H1 (cell line): ENCODE measurements around the gene HNRNPU. TPM values are rescaled to one million over a fixed set of nuclear protein-coding genes. Genes with fewer than 3 reads are reported as not detected.

Experiments used
- CTCF ChIA-PET: fragments of 300-600 bp; sonication (Branson Sonifier 250); formaldehyde crosslinking; loops from one replicate; lab custom pipeline; 2021; ENCODE audit not compliant: partially characterized antibody; lab: Charles Lee
- POLR2A ChIA-PET: fragments of 300-600 bp; sonication (Branson Sonifier 250); formaldehyde crosslinking; loops from one replicate; lab custom pipeline; 2021; ENCODE audit warnings: inconsistent platforms; ENCODE audit not compliant: partially characterized antibody; lab: Charles Lee
- DNase-seq, 2 experiments: peaks; one replicate each; pipeline versions ENCODE4 v3.0.0 to v3.0.0-alpha.2; 2010 to 2022; ENCODE audit warnings: low spot score in 2 of 2, low read depth in 1 of 2, mixed read lengths in 1 of 2
- FAIRE-seq: peaks from 2 replicates; lab custom pipeline; 2011; peaks lifted over from hg19 to GRCh38; lab: Jason Lieb, UNC
- H2AFZ ChIP-seq: 2 replicates; pipeline ENCODE4 v1.8.1; 2012; ENCODE audit warnings: low read length, inconsistent platforms
- H2AK5ac ChIP-seq: 2 replicates; pipeline ENCODE4 v1.6.1; 2013; ENCODE audit warnings: low read depth, low read length
- H2BK120ac ChIP-seq: replicated peaks from 2 replicates; pipeline ENCODE3; 2013; ENCODE audit warnings: low read depth, low read length, inconsistent platforms
- H2BK12ac ChIP-seq: 2 replicates; pipeline ENCODE4 v1.6.1; 2013; ENCODE audit warnings: low read depth, low read length
- H2BK15ac ChIP-seq: 2 replicates; pipeline ENCODE4 v1.6.1; 2013; ENCODE audit warnings: low read length
- H2BK20ac ChIP-seq: 2 replicates; pipeline ENCODE4 v1.6.1; 2013; ENCODE audit warnings: low read length
- H2BK5ac ChIP-seq: 2 replicates; pipeline ENCODE4 v1.6.1; 2013; ENCODE audit warnings: low read depth, low read length
- H3K14ac ChIP-seq: 2 replicates; pipeline ENCODE4 v1.6.1; 2013; ENCODE audit warnings: inconsistent platforms; ENCODE audit not compliant: insufficient read length
- H3K18ac ChIP-seq: 2 replicates; pipeline ENCODE4 v1.6.1; 2013; ENCODE audit warnings: low read length; ENCODE audit errors: extremely low read depth
- H3K23ac ChIP-seq: 2 replicates; pipeline ENCODE4 v1.6.1; 2013; ENCODE audit warnings: inconsistent platforms; ENCODE audit not compliant: insufficient read length
- H3K23me2 ChIP-seq: 2 replicates; pipeline ENCODE4 v1.6.1; 2013; ENCODE audit warnings: low read depth, low read length
- H3K27ac ChIP-seq: 2 replicates; pipeline ENCODE4 v1.6.1; 2011; ENCODE audit warnings: low read depth, low read length, inconsistent platforms
- H3K27me3 ChIP-seq, 4 experiments: replicated peaks in 1 of 4; 1 replicate in 1 of 4; 2 replicates in 3 of 4; pipeline versions ENCODE4 v1.6.1 to v1.8.1; 2011 to 2013; ENCODE audit warnings: low read length in 3 of 4, mild to moderate bottlenecking in 3 of 4, inconsistent platforms in 2 of 4, mixed read lengths in 2 of 4, moderate library complexity in 1 of 4; ENCODE audit not compliant: control insufficient read depth in 3 of 4, insufficient read depth in 3 of 4; ENCODE audit errors: extremely low read depth in 1 of 4
- H3K36me3 ChIP-seq, 4 experiments: 2 replicates each; pipeline versions ENCODE4 v1.6.1 to v1.8.1; 2011 to 2013; ENCODE audit warnings: mild to moderate bottlenecking in 4 of 4, low read length in 3 of 4, moderate library complexity in 2 of 4, control low read depth in 1 of 4, inconsistent platforms in 1 of 4; ENCODE audit not compliant: insufficient read depth in 4 of 4, control insufficient read depth in 2 of 4
- H3K4ac ChIP-seq: replicated peaks from 2 replicates; pipeline ENCODE3; 2013; ENCODE audit warnings: low read length, low read depth, mixed read lengths, inconsistent platforms; ENCODE audit not compliant: insufficient read length
- H3K4me1 ChIP-seq, 4 experiments: replicated peaks in 1 of 4; 1 replicate in 1 of 4; 2 replicates in 3 of 4; pipeline versions ENCODE4 v1.6.1 to v1.8.1; 2011 to 2013; ENCODE audit warnings: low read length in 3 of 4, inconsistent platforms in 2 of 4, mixed read lengths in 1 of 4; ENCODE audit not compliant: insufficient read depth in 4 of 4, control insufficient read depth in 3 of 4
- H3K4me2 ChIP-seq, 2 experiments: 2 replicates each; pipeline versions ENCODE4 v1.6.1 to v1.8.1; 2011 to 2013; ENCODE audit warnings: low read depth in 2 of 2, low read length in 2 of 2, control low read depth in 1 of 2, inconsistent platforms in 1 of 2, mild to moderate bottlenecking in 1 of 2; ENCODE audit not compliant: insufficient read depth in 1 of 2
- H3K4me3 ChIP-seq, 4 experiments: fragments of 200-600, 300-600 bp in 1 of 4; sonication (generic), shearing (Covaris generic), sonication (Bioruptor Twin) in 1 of 4; 2 replicates each; pipeline versions ENCODE4 v1.5.1 to v1.8.1; 2011 to 2016; ENCODE audit warnings: low read length in 4 of 4, low read depth in 3 of 4, control low read depth in 2 of 4, inconsistent platforms in 2 of 4, mild to moderate bottlenecking in 2 of 4, mixed read lengths in 1 of 4, moderate library complexity in 1 of 4; ENCODE audit not compliant: insufficient read depth in 2 of 4; ENCODE audit errors: extremely low read depth in 1 of 4
- H3K56ac ChIP-seq: replicated peaks from 2 replicates; pipeline ENCODE3; 2013; ENCODE audit warnings: low read depth, mild to moderate bottlenecking, mixed read lengths, low read length, inconsistent platforms; ENCODE audit not compliant: insufficient read length
- H3K79me1 ChIP-seq: 2 replicates; pipeline ENCODE4 v1.6.1; 2013; ENCODE audit warnings: low read depth, low read length, control low read depth
- H3K79me2 ChIP-seq, 2 experiments: 2 replicates each; pipeline versions ENCODE4 v1.6.1 to v1.8.1; 2012 to 2013; ENCODE audit warnings: low read length in 2 of 2, mild to moderate bottlenecking in 2 of 2, inconsistent platforms in 1 of 2; ENCODE audit not compliant: insufficient read depth in 2 of 2, control insufficient read depth in 1 of 2
- H3K9ac ChIP-seq, 4 experiments: replicated peaks in 1 of 4; 1 replicate in 1 of 4; 2 replicates in 3 of 4; pipeline versions ENCODE4 v1.6.1 to v1.8.1; 2011 to 2013; ENCODE audit warnings: low read depth in 3 of 4, low read length in 3 of 4, control low read depth in 2 of 4, mild to moderate bottlenecking in 2 of 4, moderate library complexity in 2 of 4, inconsistent platforms in 1 of 4; ENCODE audit errors: extremely low read depth in 1 of 4
- H3K9me3 ChIP-seq, 2 experiments: 2 replicates each; pipeline versions ENCODE4 v1.6.1 to v1.8.1; 2012 to 2013; ENCODE audit warnings: mild to moderate bottlenecking in 2 of 2, moderate library complexity in 2 of 2, control low read depth in 1 of 2, inconsistent platforms in 1 of 2, low read depth in 1 of 2, low read length in 1 of 2, mixed read lengths in 1 of 2; ENCODE audit not compliant: insufficient read depth in 2 of 2
- H4K20me1 ChIP-seq, 2 experiments: replicated peaks in 1 of 2; 2 replicates each; pipeline versions ENCODE3 to v1.8.1; 2011 to 2013; ENCODE audit warnings: inconsistent platforms in 2 of 2, low read length in 2 of 2, mild to moderate bottlenecking in 1 of 2; ENCODE audit not compliant: insufficient read depth in 2 of 2, control insufficient read depth in 1 of 2
- H4K5ac ChIP-seq: 2 replicates; pipeline ENCODE4 v1.6.1; 2013; ENCODE audit warnings: low read length, low read depth, mixed read lengths, inconsistent platforms; ENCODE audit not compliant: insufficient read length
- H4K8ac ChIP-seq: 2 replicates; pipeline ENCODE4 v1.8.0; 2013; ENCODE audit warnings: mild to moderate bottlenecking, moderate library complexity, low read length, inconsistent platforms; ENCODE audit not compliant: insufficient read depth; ENCODE audit errors: extremely low read depth
- H4K91ac ChIP-seq: replicated peaks from 2 replicates; pipeline ENCODE3; 2013; ENCODE audit warnings: low read length, mixed read lengths, inconsistent platforms; ENCODE audit not compliant: insufficient read length
- ATF2 ChIP-seq: IDR thresholded peaks from 2 replicates; pipeline ENCODE4 v1.6.1; 2012; ENCODE audit warnings: low read length, inconsistent platforms
- ATF3 ChIP-seq: IDR thresholded peaks from 2 replicates; pipeline ENCODE4 v1.6.1; 2011; ENCODE audit warnings: low read depth, mild to moderate bottlenecking, low read length; ENCODE audit not compliant: insufficient read depth
- BACH1 ChIP-seq: IDR thresholded peaks from 2 replicates; pipeline ENCODE4 v1.6.1; 2012; ENCODE audit warnings: low read length, improper control_type of control experiment
- POLR2A ChIP-seq, 2 experiments: IDR thresholded peaks; 1 replicate in 1 of 2; 2 replicates in 1 of 2; pipeline ENCODE4 v1.6.1; 2011; ENCODE audit warnings: low read depth in 2 of 2, low read length in 2 of 2, mild to moderate bottlenecking in 2 of 2; ENCODE audit errors: control extremely low read depth in 1 of 2
- POLR2AphosphoS5 ChIP-seq: IDR thresholded peaks from 2 replicates; pipeline ENCODE4 v1.6.1; 2011; ENCODE audit warnings: low read depth, low read length
- SIN3A ChIP-seq, 2 experiments: IDR thresholded peaks in 1 of 2; conservative IDR thresholded peaks in 1 of 2; 2 replicates each; pipeline ENCODE4 v1.6.1; 2011 to 2012; ENCODE audit warnings: low read length in 2 of 2, improper control_type of control experiment in 1 of 2, low read depth in 1 of 2, mild to moderate bottlenecking in 1 of 2
- TAF7 ChIP-seq: optimal IDR thresholded peaks from 2 replicates; pipeline ENCODE3; 2011; ENCODE audit warnings: low read depth, mild to moderate bottlenecking, inconsistent platforms, low read length, moderate library complexity, borderline replicate concordance
- whole genome bisulfite sequencing, 2 experiments: shearing (Covaris generic) in 1 of 2; methylation state at CpG; one replicate each; pipeline versions ENCODE4 v1.1.6 to v1.1.7; 2013 to 2015; ENCODE audit warnings: low lambda C conversion rate in 2 of 2, mixed read lengths in 2 of 2, inconsistent platforms in 1 of 2, low coverage in 1 of 2, missing lambda C conversion rate in 1 of 2; ENCODE audit not compliant: insufficient replicate concordance in 2 of 2, insufficient coverage in 1 of 2, insufficient read length in 1 of 2; ENCODE audit errors: extremely low coverage in 1 of 2, missing lambda C conversion rate in 1 of 2; 5-methylcytosine and 5-hydroxymethylcytosine counted together
- polyA plus RNA-seq, 7 experiments: library from polyadenylated mRNA; depleted of rRNA in 3 of 7; stranded (reverse) in 5 of 7; unstranded in 2 of 7; fragments of >200 nt in 5 of 7; fragments of 200-250 nt in 2 of 7; gene quantifications; 1 replicate in 5 of 7; 2 replicates in 1 of 7; 4 replicates in 1 of 7; pipeline versions ENCODE4 v1.2.1 to v1.2.3, GENCODE V29; 2011 to 2013; ENCODE audit warnings: missing spikeins in 2 of 7, mixed read lengths in 2 of 7
- total RNA-seq: library from RNA; stranded (reverse); fragmentation: NEBNext Ultra II Directional; extraction: Animal tissue kit (Norgen Biotek cat#: 25700); gene quantifications from 2 replicates; pipeline ENCODE4 v1.2.1, GENCODE V29; 2021

HNRNPU gene
- total and polyA plus RNA-seq, 2 of the 8 experiments (the other 6 are each of a cell fraction or from before 2014, with no cell fraction given): 95.6 to 606 TPM

GRCh38 chr1:244834543-244835275 is 29.6 kb downstream of the HNRNPU start:
- Histone ChIP-seq H2BK5ac (peak overlapping the region; percentile 99), H4K91ac (peak overlapping the region; percentile 100), H3K4me2 (peak overlapping the region; percentile 82 to 98), H3K4me1 (peaks cover 0 to 3% (median under 1%) of the 10 kb centered on the region in 4 experiments; a peak in 4 of 7 replicates), H3K4me3 (peak overlapping the region; percentile 75 to 87 (median 81)), H3K36me3 (peaks cover 0 to 6% (median 0%) of the 10 kb centered on the region in 4 experiments; a peak in 1 of 8 replicates), H2AK5ac (peak overlapping the region; percentile 61; the same call in 1 of the 2 replicates), H2BK12ac (peak overlapping the region; percentile 97), H3K9me3 (no peaks in the 10 kb centered on the region), H3K9ac (peak overlapping the region; percentile 89 to 99 (median 96)), H3K56ac (peak overlapping the region; percentile 98), H3K79me2 (peaks cover 0 to 37% of the 10 kb centered on the region in 2 experiments; a peak in 3 of 4 replicates), H2BK20ac (no peak overlapping the region), H3K27ac (peak overlapping the region; percentile 100), H3K27me3 (no peaks in the 10 kb centered on the region), H3K18ac (peak overlapping the region; percentile 97), H3K4ac (peak overlapping the region; percentile 97), H3K14ac (no peak overlapping the region), H3K23ac (no peak overlapping the region), H2AFZ (peak overlapping the region; percentile 26; the same call in 1 of the 2 replicates), H3K79me1 (no peaks in the 10 kb centered on the region; the same call in 1 of the 2 replicates), H3K23me2 (peaks cover 6% of the 10 kb centered on the region), H2BK15ac (peak overlapping the region; percentile 13; the same call in 1 of the 2 replicates), H4K5ac (peak overlapping the region; percentile 99), H4K8ac (peak overlapping the region; percentile 100), H4K20me1 (peaks cover 0 to 3% of the 10 kb centered on the region in 2 experiments), H2BK120ac (peak overlapping the region; percentile 99)
- WGBS, 2 experiments: 2% methylated on average over 30 of the region's 49 CpGs; no CpG with 5 or more reads in 1 of the 2 experiments
- ChIA-PET CTCF (interaction anchor here (1.3 kb wide), 1 partner anchor 33 kb away, joined by 5 read pairs; no protein-coding TSS in a partner anchor), POLR2A (interaction anchor here (0.5 to 18.5 kb wide), 29 partner anchors 9 to 673 kb away, joined by 3 to 677 read pairs (median 4); partner anchors contain the start of genes CATSPERE, DESI2 and HNRNPU)
- no peak for FAIRE-seq
- DNase-seq: peak in 1 of 2 experiments; percentile 44
- TF ChIP-seq BACH1 (peak; percentile 61), POLR2AphosphoS5 (peak; percentile 73), TAF7 (peak; percentile 56), ATF3 (no peak), POLR2A (IDR thresholded peaks at IDR 0.05; ENCODE audit: control extremely low read depth in 1 of 2, low read depth in 2 of 2, low read length in 2 of 2) (peak in 1 of 2 experiments; percentile 93; a peak in 2 of 3 replicates), SIN3A (conservative IDR thresholded peaks at IDR 0.05 in 1 of 2, IDR thresholded peaks at IDR 0.05 in 1 of 2; ENCODE audit: low read depth in 1 of 2, low read length in 2 of 2) (0 out of 4 replicates have a peak, but pooled peaks of 1 of the 2 experiments have one; percentile 4), ATF2 (peak; percentile 16; the same call in 1 of the 2 replicates)
